HG02588 (cell line): ENCODE data around the gene EIF3L.

ENCODE experiments used
- ATAC-seq: cut with Tn5 transposase; IDR thresholded peaks from one replicate; pipeline ENCODE4 v1.9.1; 2021; ENCODE audit warnings: mild to moderate bottlenecking, moderate library complexity; ENCODE audit not compliant: unreplicated experiment

Gene EIF3L

GRCh38 chr22:37816543-37817180 is 32.6 kb upstream of the EIF3L start:
- no peak for ATAC-seq

GRCh38 chr22:37817705-37818408 is 31.4 kb upstream of the EIF3L start:
- ATAC-seq: peak; percentile 48

GRCh38 chr22:37818409-37819104 is 30.7 kb upstream of the EIF3L start:
- no peak for ATAC-seq

GRCh38 chr22:37819105-37819433 is 30.1 kb upstream of the EIF3L start:
- no peak for ATAC-seq

GRCh38 chr22:37820350-37820749 is 28.9 kb upstream of the EIF3L start:
- ATAC-seq: no peak

- no peak for ATAC-seq
These were observed 27.0 kb upstream of the EIF3L start for GRCh38 chr22:37822079-37822833.

- no peak for ATAC-seq
These were observed 25.9 kb upstream of the EIF3L start, which contains the start of gene GALR3 for GRCh38 chr22:37823134-37823985. GALR3 (plus strand) TSS chr22:37823382; CDS start chr22:37823407, 25 bp downstream.

GRCh38 chr22:37824674-37825641 is 24.3 kb upstream of the EIF3L start:
- ATAC-seq: no peak

- no peak for ATAC-seq
These were observed 22.2 kb upstream of the EIF3L start for GRCh38 chr22:37827056-37827455.

GRCh38 chr22:37830093-37830842 is 19.0 kb upstream of the EIF3L start:
- no peak for ATAC-seq

GRCh38 chr22:37831472-37831871 is 17.7 kb upstream of the EIF3L start:
- no peak for ATAC-seq

- no peak for ATAC-seq
These were observed 17.0 kb upstream of the EIF3L start for GRCh38 chr22:37832022-37832857.

- no peak for ATAC-seq
These were observed 7.0 kb upstream of the EIF3L start for GRCh38 chr22:37842015-37842793.

GRCh38 chr22:37843741-37844089 is 5.5 kb upstream of the EIF3L start:
- ATAC-seq: peak; percentile 51

- ATAC-seq: no peak
These were observed 4.3 kb upstream of the EIF3L start for GRCh38 chr22:37844904-37845329.

GRCh38 chr22:37846433-37846832 is 2.8 kb upstream of the EIF3L start:
- ATAC-seq: no peak

GRCh38 chr22:37848587-37849088 is 581 bp upstream of the EIF3L start:
- ATAC-seq: no peak
